Measurements from ENCODE around the gene GP1BB. TPM values are rescaled to one million over a fixed set of nuclear protein-coding genes. Genes with fewer than 3 reads are reported as not detected.

Gene GP1BB
- total and polyA plus RNA-seq, 12 donors: 5.3 to 56.1 (median 9.5) TPM; not detected in 6

GRCh38 chr22:19740586-19740985 is 17.2 kb downstream of the GP1BB start:
- Histone ChIP-seq H3K27me3 (peaks cover 0 to 11% (median 0%) of the 10 kb centered on the region in 7 donors), H3K9me3 (no peaks in the 10 kb centered on the region), H3K27ac (no peak overlapping the region), H3K36me3 (no peaks in the 10 kb centered on the region), H3K4me3 (no peak overlapping the region), H3K4me1 (peaks cover 0 to 26% (median 10%) of the 10 kb centered on the region in 9 donors)
- DNase-seq: no peak
- 86 to 88% methylated on average over 15 of the region's 15 CpGs for WGBS, 2 donors
- intact Hi-C loops (cut with DNase I): no loop called here
- no peak for TF ChIP-seq CTCF (IDR thresholded peaks at IDR 0.05)
- ATAC-seq: no peak

- Histone ChIP-seq H3K4me3 (no peak overlapping the region), H3K27me3 (peaks cover 0 to 11% (median 0%) of the 10 kb centered on the region in 7 donors), H3K4me1 (peaks cover 4 to 31% (median 15%) of the 10 kb centered on the region in 9 donors), H3K9me3 (no peaks in the 10 kb centered on the region), H3K36me3 (no peaks in the 10 kb centered on the region), H3K27ac (no peak overlapping the region)
- DNase-seq (no peak), ATAC-seq (no peak)
- no peak for TF ChIP-seq CTCF (IDR thresholded peaks at IDR 0.05)
- 93 to 94% methylated on average over 7 of the region's 7 CpGs for WGBS, 2 donors
- intact Hi-C loops (cut with DNase I): no loop called here
Observed at GRCh38 chr22:19741053-19741452, 17.7 kb downstream of the GP1BB start.

- ATAC-seq: no peak
- DNase-seq: no peak
- WGBS, 2 donors: 90 to 91% methylated on average over 21 of the region's 21 CpGs
Observed at GRCh38 chr22:19742160-19743066, 19.1 kb downstream of the GP1BB start.

GRCh38 chr22:19743081-19743480 is 19.7 kb downstream of the GP1BB start:
- Histone ChIP-seq H3K9me3 (no peaks in the 10 kb centered on the region), H3K36me3 (no peaks in the 10 kb centered on the region), H3K4me1 (peaks cover 5 to 21% (median 10%) of the 10 kb centered on the region in 9 donors), H3K27me3 (peaks cover 0 to 3% (median 0%) of the 10 kb centered on the region in 7 donors), H3K27ac (no peak overlapping the region), H3K4me3 (no peak overlapping the region)
- no peak for ATAC-seq
- no peak for DNase-seq
- TF ChIP-seq CTCF (IDR thresholded peaks at IDR 0.05): no peak
- 95 to 97% methylated on average over 6 of the region's 6 CpGs for WGBS, 2 donors
- intact Hi-C loops (cut with DNase I): no loop called here

More at GRCh38 chr22:19742160-19743066, 19.1 kb downstream of the GP1BB start:
- peaks cover 5 to 27% (median 12%) of the 10 kb centered on the region in 9 donors for H3K4me1 ChIP-seq
- H3K36me3 ChIP-seq: no peaks in the 10 kb centered on the region
- intact Hi-C loops (cut with DNase I): no loop called here
- no peak overlapping the region for H3K4me3 ChIP-seq
- no peaks in the 10 kb centered on the region for H3K9me3 ChIP-seq
- no peak overlapping the region for H3K27ac ChIP-seq
- TF ChIP-seq CTCF (IDR thresholded peaks at IDR 0.05): no peak
- H3K27me3 ChIP-seq: peaks cover 0 to 3% (median 0%) of the 10 kb centered on the region in 7 donors
